ENCODE data around the gene YWHAG. TPM values are rescaled to one million over a fixed set of nuclear protein-coding genes. Genes with fewer than 3 reads are reported as not detected.
A peak's percentile ranks its signal among the peaks of the same experiment; 100 is the strongest.

The YWHAG gene
- total and polyA plus RNA-seq, 2 of the 13 experiments (the other 11 are each of a cell fraction or from before 2014, with no cell fraction given), result 36.9 to 67.5 TPM

DNA sequence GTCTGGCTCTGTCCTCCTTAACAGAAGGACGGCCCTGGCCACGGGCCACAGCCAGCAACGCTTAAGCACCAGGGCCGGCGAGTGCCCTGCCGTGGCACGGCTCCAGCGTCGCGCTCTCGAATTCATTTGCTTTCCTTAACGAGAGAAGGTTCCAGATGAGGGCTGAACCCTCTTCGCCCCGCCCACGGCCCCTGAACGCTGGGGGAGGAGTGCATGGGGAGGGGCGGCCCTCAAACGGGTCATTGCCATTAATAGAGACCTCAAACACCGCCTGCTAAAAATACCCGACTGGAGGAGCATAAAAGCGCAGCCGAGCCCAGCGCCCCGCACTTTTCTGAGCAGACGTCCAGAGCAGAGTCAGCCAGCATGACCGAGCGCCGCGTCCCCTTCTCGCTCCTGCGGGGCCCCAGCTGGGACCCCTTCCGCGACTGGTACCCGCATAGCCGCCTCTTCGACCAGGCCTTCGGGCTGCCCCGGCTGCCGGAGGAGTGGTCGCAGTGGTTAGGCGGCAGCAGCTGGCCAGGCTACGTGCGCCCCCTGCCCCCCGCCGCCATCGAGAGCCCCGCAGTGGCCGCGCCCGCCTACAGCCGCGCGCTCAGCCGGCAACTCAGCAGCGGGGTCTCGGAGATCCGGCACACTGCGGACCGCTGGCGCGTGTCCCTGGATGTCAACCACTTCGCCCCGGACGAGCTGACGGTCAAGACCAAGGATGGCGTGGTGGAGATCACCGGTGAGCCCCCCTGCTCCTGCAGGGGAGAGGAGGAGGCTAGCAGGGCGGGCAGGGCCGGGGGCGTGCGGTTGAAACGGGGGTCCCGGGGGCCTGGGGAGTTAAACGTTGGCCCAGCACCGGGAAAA is 56.2 kb downstream of the YWHAG start, which contains the start of gene HSPB1 (continued):
- TF ChIP-seq, protein P1, sequence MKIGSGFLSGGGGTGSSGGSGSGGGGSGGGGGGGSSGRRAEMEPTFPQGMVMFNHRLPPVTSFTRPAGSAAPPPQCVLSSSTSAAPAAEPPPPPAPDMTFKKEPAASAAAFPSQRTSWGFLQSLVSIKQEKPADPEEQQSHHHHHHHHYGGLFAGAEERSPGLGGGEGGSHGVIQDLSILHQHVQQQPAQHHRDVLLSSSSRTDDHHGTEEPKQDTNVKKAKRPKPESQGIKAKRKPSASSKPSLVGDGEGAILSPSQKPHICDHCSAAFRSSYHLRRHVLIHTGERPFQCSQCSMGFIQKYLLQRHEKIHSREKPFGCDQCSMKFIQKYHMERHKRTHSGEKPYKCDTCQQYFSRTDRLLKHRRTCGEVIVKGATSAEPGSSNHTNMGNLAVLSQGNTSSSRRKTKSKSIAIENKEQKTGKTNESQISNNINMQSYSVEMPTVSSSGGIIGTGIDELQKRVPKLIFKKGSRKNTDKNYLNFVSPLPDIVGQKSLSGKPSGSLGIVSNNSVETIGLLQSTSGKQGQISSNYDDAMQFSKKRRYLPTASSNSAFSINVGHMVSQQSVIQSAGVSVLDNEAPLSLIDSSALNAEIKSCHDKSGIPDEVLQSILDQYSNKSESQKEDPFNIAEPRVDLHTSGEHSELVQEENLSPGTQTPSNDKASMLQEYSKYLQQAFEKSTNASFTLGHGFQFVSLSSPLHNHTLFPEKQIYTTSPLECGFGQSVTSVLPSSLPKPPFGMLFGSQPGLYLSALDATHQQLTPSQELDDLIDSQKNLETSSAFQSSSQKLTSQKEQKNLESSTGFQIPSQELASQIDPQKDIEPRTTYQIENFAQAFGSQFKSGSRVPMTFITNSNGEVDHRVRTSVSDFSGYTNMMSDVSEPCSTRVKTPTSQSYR (CRISPR knock-in tag; IDR thresholded peaks at IDR 0.05; ENCODE audit: borderline replicate concordance), result peak; percentile 68
- TF ChIP-seq, protein P2, sequence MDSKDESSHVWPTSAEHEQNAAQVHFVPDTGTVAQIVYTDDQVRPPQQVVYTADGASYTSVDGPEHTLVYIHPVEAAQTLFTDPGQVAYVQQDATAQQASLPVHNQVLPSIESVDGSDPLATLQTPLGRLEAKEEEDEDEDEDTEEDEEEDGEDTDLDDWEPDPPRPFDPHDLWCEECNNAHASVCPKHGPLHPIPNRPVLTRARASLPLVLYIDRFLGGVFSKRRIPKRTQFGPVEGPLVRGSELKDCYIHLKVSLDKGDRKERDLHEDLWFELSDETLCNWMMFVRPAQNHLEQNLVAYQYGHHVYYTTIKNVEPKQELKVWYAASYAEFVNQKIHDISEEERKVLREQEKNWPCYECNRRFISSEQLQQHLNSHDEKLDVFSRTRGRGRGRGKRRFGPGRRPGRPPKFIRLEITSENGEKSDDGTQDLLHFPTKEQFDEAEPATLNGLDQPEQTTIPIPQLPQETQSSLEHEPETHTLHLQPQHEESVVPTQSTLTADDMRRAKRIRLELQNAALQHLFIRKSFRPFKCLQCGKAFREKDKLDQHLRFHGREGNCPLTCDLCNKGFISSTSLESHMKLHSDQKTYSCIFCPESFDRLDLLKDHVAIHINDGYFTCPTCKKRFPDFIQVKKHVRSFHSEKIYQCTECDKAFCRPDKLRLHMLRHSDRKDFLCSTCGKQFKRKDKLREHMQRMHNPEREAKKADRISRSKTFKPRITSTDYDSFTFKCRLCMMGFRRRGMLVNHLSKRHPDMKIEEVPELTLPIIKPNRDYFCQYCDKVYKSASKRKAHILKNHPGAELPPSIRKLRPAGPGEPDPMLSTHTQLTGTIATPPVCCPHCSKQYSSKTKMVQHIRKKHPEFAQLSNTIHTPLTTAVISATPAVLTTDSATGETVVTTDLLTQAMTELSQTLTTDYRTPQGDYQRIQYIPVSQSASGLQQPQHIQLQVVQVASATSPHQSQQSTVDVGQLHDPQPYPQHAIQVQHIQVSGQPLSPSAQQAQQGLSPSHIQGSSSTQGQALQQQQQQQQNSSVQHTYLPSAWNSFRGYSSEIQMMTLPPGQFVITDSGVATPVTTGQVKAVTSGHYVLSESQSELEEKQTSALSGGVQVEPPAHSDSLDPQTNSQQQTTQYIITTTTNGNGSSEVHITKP (CRISPR knock-in tag; IDR thresholded peaks at IDR 0.05; ENCODE audit: low read depth), result peak; percentile 75
- TF ChIP-seq ZBTB7B (CRISPR knock-in tag; IDR thresholded peaks at IDR 0.05) (no peak; the same call in 1 of the 2 replicates), ZNF816 (CRISPR knock-in tag; IDR thresholded peaks at IDR 0.05; ENCODE audit: borderline replicate concordance) (0 out of 2 replicates have a peak, but pooled peaks have one; percentile 25), NCOA2 (CRISPR knock-in tag; IDR thresholded peaks at IDR 0.05) (peak; percentile 43; the same call in 1 of the 2 replicates), SPEN (CRISPR knock-in tag; IDR thresholded peaks at IDR 0.05; ENCODE audit: low read depth) (peak; percentile 59), REPIN1 (CRISPR knock-in tag; IDR thresholded peaks at IDR 0.05; ENCODE audit: borderline replicate concordance, low read depth) (peak; percentile 24; the same call in 1 of the 2 replicates), NFKBIZ (CRISPR knock-in tag; IDR thresholded peaks at IDR 0.05) (peak; percentile 55; the same call in 1 of the 2 replicates), ZNF451 (CRISPR knock-in tag; IDR thresholded peaks at IDR 0.05) (peak; percentile 74; the same call in 1 of the 2 replicates), NFE2L2 (IDR thresholded peaks at IDR 0.05; ENCODE audit: low read length) (no peak), PHF8 (CRISPR knock-in tag; IDR thresholded peaks at IDR 0.05) (peak; percentile 22; the same call in 1 of the 2 replicates), SRSF1 (optimal IDR thresholded peaks at IDR 0.05; ENCODE audit: low read depth, low read length) (peak; percentile 43), ZNF879 (CRISPR knock-in tag; IDR thresholded peaks at IDR 0.05) (no peak; the same call in 1 of the 2 replicates)
- TF ChIP-seq, protein P3, sequence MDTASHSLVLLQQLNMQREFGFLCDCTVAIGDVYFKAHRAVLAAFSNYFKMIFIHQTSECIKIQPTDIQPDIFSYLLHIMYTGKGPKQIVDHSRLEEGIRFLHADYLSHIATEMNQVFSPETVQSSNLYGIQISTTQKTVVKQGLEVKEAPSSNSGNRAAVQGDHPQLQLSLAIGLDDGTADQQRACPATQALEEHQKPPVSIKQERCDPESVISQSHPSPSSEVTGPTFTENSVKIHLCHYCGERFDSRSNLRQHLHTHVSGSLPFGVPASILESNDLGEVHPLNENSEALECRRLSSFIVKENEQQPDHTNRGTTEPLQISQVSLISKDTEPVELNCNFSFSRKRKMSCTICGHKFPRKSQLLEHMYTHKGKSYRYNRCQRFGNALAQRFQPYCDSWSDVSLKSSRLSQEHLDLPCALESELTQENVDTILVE (CRISPR knock-in tag; IDR thresholded peaks at IDR 0.05), result peak; percentile 62; the same call in 1 of the 2 replicates
- TF ChIP-seq, protein P4, sequence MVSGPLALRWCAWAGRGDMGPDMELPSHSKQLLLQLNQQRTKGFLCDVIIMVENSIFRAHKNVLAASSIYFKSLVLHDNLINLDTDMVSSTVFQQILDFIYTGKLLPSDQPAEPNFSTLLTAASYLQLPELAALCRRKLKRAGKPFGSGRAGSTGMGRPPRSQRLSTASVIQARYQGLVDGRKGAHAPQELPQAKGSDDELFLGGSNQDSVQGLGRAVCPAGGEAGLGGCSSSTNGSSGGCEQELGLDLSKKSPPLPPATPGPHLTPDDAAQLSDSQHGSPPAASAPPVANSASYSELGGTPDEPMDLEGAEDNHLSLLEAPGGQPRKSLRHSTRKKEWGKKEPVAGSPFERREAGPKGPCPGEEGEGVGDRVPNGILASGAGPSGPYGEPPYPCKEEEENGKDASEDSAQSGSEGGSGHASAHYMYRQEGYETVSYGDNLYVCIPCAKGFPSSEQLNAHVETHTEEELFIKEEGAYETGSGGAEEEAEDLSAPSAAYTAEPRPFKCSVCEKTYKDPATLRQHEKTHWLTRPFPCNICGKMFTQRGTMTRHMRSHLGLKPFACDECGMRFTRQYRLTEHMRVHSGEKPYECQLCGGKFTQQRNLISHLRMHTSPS (CRISPR knock-in tag; IDR thresholded peaks at IDR 0.05; ENCODE audit: low read depth), result peak; percentile 41; the same call in 1 of the 2 replicates
- TF ChIP-seq, protein P5, sequence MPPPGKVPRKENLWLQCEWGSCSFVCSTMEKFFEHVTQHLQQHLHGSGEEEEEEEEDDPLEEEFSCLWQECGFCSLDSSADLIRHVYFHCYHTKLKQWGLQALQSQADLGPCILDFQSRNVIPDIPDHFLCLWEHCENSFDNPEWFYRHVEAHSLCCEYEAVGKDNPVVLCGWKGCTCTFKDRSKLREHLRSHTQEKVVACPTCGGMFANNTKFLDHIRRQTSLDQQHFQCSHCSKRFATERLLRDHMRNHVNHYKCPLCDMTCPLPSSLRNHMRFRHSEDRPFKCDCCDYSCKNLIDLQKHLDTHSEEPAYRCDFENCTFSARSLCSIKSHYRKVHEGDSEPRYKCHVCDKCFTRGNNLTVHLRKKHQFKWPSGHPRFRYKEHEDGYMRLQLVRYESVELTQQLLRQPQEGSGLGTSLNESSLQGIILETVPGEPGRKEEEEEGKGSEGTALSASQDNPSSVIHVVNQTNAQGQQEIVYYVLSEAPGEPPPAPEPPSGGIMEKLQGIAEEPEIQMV (CRISPR knock-in tag; IDR thresholded peaks at IDR 0.05; ENCODE audit: low read depth), result peak; percentile 50; the same call in 1 of the 2 replicates
